Astrocyte of the spinal cord (primary cell): Measurements from ENCODE around the gene MBLAC1.

Experiments used
- DNase-seq: peaks from one replicate; pipeline ENCODE4 v3.0.0; 2011; ENCODE audit warnings: low read depth, low spot score
- H3K4me3 ChIP-seq: 2 replicates; pipeline ENCODE4 v1.5.1; 2011; ENCODE audit warnings: low read depth, mild to moderate bottlenecking, low read length, moderate library complexity
- in situ Hi-C: cut with HindIII; loops from 2 replicates; pipeline ENCODE4 v1.10.0; 2017; ENCODE audit warnings: low sequenced_read_pairs
- TF ChIP-seq, protein P1 (sequence below): IDR thresholded peaks from 2 replicates; pipeline ENCODE4 v1.5.1; 2012; ENCODE audit warnings: low read depth, mild to moderate bottlenecking, low read length, inconsistent platforms

Gene MBLAC1

DNA sequence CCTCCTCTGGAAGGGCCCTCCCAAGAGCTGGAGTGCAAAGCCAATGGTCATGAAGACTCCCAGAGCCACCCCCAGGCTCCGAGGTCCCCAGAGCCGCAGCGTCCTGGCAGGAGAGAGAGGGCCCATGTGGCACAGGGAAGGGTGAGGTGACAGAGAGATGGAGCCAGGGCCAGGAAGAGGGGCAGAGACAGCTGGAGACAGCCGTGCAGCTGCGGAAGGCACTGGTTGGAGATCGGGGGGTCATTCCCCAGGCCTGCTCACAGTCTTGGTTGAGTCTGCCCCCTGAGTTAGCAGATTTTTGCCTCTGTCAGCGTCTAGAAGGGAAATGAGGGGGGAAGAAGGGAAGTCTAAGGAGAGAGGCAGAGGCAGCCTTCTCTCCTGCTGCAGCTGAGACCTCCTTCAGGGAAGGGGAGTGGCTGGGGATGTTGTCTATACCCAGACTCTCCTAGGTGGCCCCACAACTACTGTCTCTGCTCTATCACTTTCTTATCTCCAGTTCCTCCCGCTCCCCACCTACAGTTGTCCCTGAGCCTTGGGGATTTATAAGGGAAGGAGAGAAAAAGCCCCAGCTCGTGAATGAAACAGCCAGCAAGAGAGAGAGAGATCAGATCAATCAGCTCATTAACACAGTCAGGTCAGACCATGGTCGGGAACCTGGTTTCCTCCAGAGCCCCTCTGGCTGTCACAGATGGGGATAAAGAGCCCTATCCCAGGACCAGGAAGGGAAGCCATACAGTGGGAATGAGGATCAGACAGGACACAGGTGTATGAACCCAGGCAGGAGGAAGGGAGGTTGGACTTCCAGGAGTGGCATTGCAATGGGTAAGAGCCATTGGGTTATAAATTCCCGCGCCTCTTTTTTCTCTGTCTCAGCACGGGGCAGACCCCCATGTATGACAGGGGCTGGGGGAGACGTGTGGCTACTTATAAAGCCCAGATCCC lies 40.5 kb downstream of the MBLAC1 start:
- TF ChIP-seq, protein P1, sequence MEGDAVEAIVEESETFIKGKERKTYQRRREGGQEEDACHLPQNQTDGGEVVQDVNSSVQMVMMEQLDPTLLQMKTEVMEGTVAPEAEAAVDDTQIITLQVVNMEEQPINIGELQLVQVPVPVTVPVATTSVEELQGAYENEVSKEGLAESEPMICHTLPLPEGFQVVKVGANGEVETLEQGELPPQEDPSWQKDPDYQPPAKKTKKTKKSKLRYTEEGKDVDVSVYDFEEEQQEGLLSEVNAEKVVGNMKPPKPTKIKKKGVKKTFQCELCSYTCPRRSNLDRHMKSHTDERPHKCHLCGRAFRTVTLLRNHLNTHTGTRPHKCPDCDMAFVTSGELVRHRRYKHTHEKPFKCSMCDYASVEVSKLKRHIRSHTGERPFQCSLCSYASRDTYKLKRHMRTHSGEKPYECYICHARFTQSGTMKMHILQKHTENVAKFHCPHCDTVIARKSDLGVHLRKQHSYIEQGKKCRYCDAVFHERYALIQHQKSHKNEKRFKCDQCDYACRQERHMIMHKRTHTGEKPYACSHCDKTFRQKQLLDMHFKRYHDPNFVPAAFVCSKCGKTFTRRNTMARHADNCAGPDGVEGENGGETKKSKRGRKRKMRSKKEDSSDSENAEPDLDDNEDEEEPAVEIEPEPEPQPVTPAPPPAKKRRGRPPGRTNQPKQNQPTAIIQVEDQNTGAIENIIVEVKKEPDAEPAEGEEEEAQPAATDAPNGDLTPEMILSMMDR, result no peak
- no peak for DNase-seq
- in situ Hi-C loops, result no loop called here
- H3K4me3 ChIP-seq, result peak overlapping the region; percentile 51

DNA sequence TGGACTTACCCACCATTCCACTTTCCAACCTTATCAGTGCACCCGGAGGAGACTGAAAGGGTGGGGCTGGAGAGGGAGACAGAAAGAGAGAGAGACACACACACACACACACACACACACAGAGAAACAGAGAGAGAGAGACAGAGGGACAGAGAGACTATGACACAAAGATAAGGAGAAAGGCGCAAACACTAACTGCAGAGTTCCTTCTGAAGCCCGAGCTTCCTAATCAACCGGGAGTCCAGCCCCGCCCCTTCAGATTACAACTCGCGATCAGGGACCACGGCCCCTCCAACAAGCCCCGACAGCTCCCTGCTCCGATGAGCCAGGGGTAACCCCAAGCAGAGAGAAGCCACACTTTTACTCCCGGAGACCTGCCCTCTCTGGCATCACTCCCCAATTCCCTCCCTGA lies 41.2 kb downstream of the MBLAC1 start:
- in situ Hi-C loops, result no loop called here
- TF ChIP-seq, protein P1, result no peak
- peak; percentile 22 for DNase-seq
- H3K4me3 ChIP-seq, result peak overlapping the region; percentile 51

DNA sequence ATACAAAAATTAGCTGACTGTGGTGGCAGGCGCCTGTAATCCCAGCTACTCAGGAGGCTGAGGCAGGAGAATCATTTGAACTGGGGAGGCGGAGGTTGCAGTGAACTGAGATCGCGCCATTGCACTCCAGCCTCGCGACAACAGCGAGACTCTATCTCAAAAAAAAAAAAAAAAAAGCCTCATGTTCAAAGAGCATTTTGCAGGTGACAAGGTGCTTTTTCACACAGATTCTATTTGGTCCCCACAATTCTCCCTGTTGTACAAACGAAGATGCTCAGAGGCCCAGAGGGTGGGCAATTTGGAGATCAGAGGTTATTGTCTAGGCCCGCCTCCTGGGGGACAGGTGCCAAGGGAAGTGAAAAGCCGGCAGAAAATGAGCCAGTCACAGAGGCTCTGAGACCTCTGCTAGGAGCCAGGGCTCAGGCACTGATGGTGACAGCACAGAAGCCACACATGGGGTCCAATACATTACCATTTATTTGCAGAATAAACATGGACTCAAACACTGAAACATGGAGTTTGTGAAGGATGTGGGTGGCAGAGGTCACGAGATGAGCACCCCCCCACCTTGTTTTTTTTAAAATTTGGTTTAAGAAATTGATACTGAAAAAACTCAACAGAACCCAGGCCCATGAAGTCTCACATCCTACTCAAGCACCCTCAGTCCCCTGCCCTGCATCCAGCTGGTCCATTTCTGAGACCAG lies 42.5 kb downstream of the MBLAC1 start:
- TF ChIP-seq, protein P1, result no peak
- no peak overlapping the region for H3K4me3 ChIP-seq
- in situ Hi-C loops, result no loop called here
- no peak for DNase-seq

DNA sequence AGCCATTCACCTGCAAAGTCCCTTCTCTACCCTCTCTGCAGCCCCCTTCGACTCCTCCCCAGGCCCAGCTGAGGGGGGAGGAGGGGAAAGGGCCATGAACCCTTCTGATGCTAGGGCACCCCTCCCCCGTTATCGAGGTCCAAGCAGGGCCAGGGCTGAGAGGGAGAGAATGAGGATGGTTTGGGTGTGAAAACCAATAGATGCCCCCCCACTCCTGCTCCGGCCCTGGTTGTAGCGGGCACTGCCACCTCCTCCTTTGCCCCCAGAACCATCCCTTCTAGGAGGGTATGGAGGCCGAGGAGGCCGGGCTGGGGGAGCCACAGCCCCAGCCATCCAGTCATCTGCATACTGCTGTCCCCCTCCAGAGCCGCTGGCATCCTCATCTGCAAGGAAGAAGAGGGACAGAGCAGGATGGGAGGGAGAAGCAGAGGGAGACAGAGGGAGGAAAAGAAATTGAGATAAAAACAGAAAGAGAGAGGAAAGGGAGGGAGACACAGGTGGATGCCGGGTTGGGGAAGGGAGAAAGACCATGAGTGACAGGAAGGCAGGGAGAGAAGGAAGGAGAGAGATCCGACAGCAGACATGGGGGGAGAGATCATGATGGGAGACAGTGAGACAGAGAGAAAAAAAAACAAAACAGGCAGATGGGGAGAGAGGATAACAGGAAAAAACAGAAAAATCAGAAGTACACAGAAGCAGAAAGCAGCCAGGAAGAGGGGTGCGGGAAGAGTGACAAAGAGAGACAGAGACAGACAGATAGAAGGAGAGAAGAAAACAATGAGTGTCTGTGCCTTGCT lies 43.5 kb downstream of the MBLAC1 start:
- no peak overlapping the region for H3K4me3 ChIP-seq
- in situ Hi-C loops, result no loop called here
- no peak for DNase-seq
- TF ChIP-seq, protein P1, result no peak

DNA sequence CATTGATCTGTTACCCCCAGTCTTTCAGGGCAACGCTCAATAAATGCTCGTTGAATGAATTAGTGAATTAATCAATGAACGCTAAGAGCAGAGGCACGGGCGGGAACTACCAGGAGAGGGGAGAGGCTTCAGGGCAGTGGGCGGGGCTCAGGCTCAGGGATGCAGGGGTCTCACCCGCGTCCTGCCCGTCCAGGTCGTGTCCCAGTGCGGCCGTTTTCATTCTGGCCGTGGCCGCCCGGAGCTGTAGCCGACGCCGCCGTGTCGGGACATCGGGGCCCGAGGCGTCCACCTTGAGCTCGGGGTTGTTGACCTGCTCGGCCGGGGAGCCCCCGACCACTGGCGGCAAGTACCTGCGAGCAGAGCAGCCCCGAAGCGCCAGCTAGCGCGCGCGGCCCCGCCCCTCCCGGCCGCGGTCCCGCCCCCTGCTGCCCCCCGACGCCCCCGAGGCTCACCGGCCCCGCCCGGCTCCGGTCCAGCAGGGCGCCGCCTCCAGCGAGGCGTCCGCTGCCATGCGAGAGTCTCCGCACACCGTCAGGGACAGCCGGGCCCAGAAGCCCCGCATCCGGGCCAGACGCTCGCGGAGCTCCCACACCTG lies 44.4 kb downstream of the MBLAC1 start:
- TF ChIP-seq, protein P1, result no peak
- peak overlapping the region; percentile 24 for H3K4me3 ChIP-seq
- no peak for DNase-seq
- in situ Hi-C loops, result no loop called here

DNA sequence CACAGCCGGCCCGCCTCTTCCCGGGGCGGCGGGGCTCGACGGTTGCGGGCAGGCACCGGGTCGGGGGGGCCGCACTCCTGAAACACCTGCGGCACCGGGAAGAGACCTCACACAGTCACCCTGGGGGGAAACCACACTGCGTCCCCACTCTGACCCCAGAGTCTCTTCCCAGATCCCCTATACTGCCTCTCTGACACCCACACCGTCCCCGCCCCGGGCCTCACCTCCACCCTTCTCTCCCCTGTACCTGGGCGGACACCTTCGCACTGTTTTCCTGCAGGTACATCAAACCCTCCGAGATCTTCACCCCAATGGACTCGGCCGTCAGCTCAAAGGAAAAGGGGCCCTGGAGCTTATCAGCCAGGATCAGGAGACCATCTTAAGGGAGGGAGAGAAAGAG lies 45.1 kb downstream of the MBLAC1 start:
- no peak for DNase-seq
- in situ Hi-C loops, result no loop called here
- TF ChIP-seq, protein P1, result no peak
- H3K4me3 ChIP-seq, result no peak overlapping the region
